Activated T-cell treated with anti-CD3 and anti-CD28 coated beads, Interleukin-2, amount 50 U/mL, for 4 hours (primary cell): ENCODE data around the gene PLEKHG1. TPM values are rescaled to one million over a fixed set of nuclear protein-coding genes. Genes with fewer than 3 reads are reported as not detected.

Experiments used
- ATAC-seq, 2 donors: fragments of 200-7000 bp; cut with Tn5 transposase; one replicate each; pipeline ENCODE4 v1.10.0; 2021
- DNase-seq: peaks from one replicate; pipeline ENCODE4 v3.0.0-alpha.2; 2020
- H3K27me3 Mint-ChIP-seq: one replicate; pipeline ENCODE4 v1.8.0; 2021; ENCODE audit warnings: low read depth, mixed read lengths
- H3K36me3 Mint-ChIP-seq: one replicate; pipeline ENCODE4 v1.8.0; 2022; ENCODE audit warnings: mixed read lengths; ENCODE audit not compliant: insufficient read depth
- H3K4me1 Mint-ChIP-seq: one replicate; pipeline ENCODE4 v1.8.0; 2021; ENCODE audit warnings: low read depth, mixed read lengths
- H3K4me3 Mint-ChIP-seq: one replicate; pipeline ENCODE4 v1.8.0; 2021; ENCODE audit warnings: mild to moderate bottlenecking, moderate library complexity, mixed read lengths
- H3K9me3 Mint-ChIP-seq: one replicate; pipeline ENCODE4 v1.8.0; 2021; ENCODE audit warnings: mixed read lengths
- total RNA-seq, 3 donors: library from RNA; stranded (reverse); gene quantifications; one replicate each; pipeline ENCODE4 v1.2.1, GENCODE V29; 2021

PLEKHG1 gene
- total RNA-seq, 3 donors from 2014 or later, result 1.5 to 8.0 (median 3.3) TPM

DNA sequence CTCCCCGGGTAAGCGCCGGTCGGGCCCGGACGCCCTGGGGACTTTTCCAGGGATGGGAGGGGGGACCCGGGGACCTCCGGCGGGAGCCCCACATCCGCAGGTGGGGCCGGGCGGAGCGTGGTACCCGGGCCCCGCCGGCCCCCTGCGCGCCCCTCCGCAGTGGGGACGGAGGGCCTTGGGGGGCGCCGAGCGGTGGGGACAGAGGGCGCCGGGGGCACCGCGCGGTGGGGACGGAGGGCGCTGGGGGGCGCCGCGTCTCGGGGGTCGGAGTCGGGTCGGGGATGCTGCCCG lies 270 bp downstream of the PLEKHG1 start:
- peaks cover 23% of the 10 kb centered on the region for H3K4me1 Mint-ChIP-seq
- peaks cover 39% of the 10 kb centered on the region for H3K27me3 Mint-ChIP-seq

DNA sequence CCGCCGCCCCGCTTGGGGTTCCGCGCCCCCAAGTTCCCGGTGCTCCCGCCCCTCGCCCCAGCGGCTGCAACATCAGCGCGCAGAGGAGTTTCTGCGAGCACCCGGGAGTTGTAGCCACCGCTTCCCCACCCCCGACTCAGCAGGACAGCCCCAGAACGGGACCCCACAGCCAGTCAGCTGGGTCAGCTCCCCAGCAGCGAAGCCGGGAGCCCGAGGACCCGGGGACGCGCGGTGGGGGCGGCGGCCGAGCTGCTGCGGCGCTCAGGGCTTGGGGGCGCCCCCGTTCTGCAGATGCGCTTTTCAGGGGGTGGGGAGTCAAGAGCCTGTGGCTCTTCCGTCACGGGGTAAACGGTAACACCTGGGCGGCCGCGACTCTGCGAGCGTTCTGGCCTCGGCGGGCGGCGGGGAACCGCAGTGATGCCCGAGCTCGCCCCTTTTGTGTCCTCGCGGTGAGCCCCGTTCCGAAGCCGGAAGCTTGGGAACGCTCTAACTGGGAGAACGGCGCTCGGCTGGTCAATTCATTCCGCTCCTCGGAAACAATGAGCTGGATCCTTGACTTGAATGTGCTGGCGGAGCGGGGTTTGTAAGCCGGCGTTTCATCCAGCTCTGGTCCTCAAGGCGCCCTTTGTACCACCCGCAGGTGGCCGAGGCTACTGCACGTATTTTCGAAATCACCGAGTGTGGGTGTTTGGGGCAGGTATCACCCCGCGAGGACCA lies 774 bp downstream of the PLEKHG1 start:
- H3K27me3 Mint-ChIP-seq, result peaks cover 39% of the 10 kb centered on the region
- H3K4me3 Mint-ChIP-seq, result peak overlapping the region; percentile 90

More for the DNA sequence above, 270 bp downstream of the PLEKHG1 start:
- no peaks in the 10 kb centered on the region for H3K9me3 Mint-ChIP-seq
- ATAC-seq, result no peak
- no peak for DNase-seq
- no peak overlapping the region for H3K4me3 Mint-ChIP-seq
- no peaks in the 10 kb centered on the region for H3K36me3 Mint-ChIP-seq

DNA sequence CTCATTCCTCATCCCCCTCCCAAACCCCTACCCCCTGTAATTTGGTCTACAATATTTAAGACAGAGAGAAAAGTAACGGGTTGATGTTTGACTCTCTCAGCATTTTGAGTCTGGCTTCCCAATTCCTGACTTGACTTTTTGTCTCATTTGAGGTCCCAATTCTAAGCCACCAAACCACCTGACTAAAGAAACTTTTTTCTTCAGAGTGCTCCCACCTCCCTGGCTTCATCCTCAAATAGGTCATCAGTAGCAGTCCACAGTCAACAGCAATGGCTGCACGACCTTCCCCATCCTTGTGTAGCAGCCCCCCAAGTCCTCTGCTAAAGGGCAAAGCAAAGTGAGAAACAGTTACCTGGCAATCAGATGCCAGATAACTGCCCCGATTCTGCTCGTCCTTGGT lies 1.8 kb downstream of the PLEKHG1 start:
- ATAC-seq, result no peak
- H3K9me3 Mint-ChIP-seq, result no peaks in the 10 kb centered on the region
- peaks cover 23% of the 10 kb centered on the region for H3K4me1 Mint-ChIP-seq
- H3K4me3 Mint-ChIP-seq, result peak overlapping the region; percentile 5
- H3K27me3 Mint-ChIP-seq, result peaks cover 39% of the 10 kb centered on the region
- DNase-seq, result no peak
- no peaks in the 10 kb centered on the region for H3K36me3 Mint-ChIP-seq

More for the DNA sequence above, 774 bp downstream of the PLEKHG1 start:
- Mint-ChIP-seq H3K36me3 (no peaks in the 10 kb centered on the region), H3K4me1 (peaks cover 23% of the 10 kb centered on the region), H3K9me3 (no peaks in the 10 kb centered on the region)
- ATAC-seq, result peak; percentile 68 to 75
- DNase-seq, result peak; percentile 37

DNA sequence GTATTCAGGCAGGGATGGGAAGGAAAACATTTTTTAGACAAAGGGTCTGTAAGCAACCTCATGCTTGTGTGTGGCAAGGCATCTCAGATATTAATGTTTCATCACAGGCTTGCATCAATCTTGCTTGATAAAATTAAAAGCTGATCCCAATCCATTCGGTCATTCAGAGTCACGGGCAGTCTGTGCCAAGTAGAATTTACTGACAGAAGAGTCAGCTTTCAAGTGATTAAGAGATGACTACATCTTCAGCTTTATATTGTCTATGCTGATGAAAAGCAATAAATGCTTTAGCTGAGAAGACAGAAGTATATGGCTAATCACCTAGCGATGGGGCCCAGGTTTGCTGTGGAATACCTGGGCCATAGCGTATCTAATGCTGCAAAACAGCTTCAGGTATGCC lies 3.5 kb downstream of the PLEKHG1 start:
- H3K4me3 Mint-ChIP-seq, result no peak overlapping the region
- ATAC-seq (no peak), DNase-seq (no peak)
- peaks cover 39% of the 10 kb centered on the region for H3K27me3 Mint-ChIP-seq
- H3K9me3 Mint-ChIP-seq, result no peaks in the 10 kb centered on the region
- peaks cover 26% of the 10 kb centered on the region for H3K4me1 Mint-ChIP-seq
- no peaks in the 10 kb centered on the region for H3K36me3 Mint-ChIP-seq

DNA sequence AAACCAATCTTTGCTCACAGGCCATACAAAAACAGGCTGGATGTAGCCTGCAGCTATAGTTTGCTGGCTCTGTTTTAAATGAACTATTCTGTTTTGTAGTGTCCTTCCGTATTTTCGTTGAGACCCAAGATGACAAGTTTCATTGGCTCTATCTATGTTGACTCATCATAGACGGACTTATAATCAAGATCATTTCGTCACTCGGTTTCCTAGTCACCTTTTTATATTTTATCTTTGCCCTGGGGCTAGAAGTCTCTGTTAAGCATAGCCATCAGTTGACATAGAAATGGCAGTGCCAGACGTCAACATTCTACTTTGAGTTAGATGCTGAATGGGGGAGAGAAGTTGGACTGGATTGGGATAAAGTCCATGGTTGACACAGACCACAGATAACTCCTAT lies 4.8 kb downstream of the PLEKHG1 start:
- no peak overlapping the region for H3K4me3 Mint-ChIP-seq
- ATAC-seq, result no peak
- no peaks in the 10 kb centered on the region for H3K9me3 Mint-ChIP-seq
- peaks cover 17% of the 10 kb centered on the region for H3K4me1 Mint-ChIP-seq
- H3K27me3 Mint-ChIP-seq, result peaks cover 30% of the 10 kb centered on the region
- no peak for DNase-seq
- no peaks in the 10 kb centered on the region for H3K36me3 Mint-ChIP-seq

DNA sequence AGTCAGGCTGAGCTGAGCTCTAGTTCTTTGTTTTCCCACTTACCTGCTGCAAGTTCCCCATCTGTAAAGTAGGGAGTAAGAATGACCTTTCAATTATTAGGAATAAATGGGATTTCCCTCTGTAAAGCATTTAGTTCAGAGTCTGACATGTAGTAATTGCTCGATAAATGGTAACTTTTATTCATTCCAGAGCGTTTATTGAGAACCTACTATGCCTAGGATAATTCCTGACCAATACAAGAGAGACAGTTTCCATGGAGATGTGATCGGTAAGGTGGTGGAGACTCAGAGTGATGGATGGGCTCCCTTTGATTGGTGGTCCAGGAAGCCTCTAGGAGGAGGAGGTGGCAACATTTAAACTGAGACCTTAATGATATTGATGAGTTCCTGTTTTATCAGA lies 5.6 kb downstream of the PLEKHG1 start:
- Mint-ChIP-seq H3K4me3 (no peak overlapping the region), H3K4me1 (peaks cover 15% of the 10 kb centered on the region), H3K9me3 (no peaks in the 10 kb centered on the region), H3K27me3 (peaks cover 29% of the 10 kb centered on the region), H3K36me3 (no peaks in the 10 kb centered on the region)
- ATAC-seq (no peak), DNase-seq (no peak)

DNA sequence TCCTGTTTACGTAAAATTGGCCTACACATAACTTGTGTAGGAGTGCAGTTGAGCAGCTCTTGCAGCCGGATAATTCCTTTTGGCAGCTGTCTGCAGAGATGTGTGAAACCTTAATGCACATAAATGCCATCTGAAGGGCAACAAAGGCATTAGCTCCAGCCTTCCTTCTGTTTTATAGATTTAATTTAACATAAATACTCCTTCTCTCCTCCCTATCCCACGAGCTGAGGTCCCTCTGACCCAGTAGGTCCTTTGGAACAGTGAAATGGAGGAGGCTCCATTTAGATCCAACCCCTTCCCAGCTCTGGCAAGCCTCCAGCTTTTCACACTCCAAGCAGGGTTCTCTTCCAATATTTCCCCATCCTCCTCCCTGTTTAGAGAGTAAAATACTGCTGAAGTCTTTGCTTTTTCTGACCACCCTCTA lies 6.5 kb downstream of the PLEKHG1 start:
- no peaks in the 10 kb centered on the region for H3K9me3 Mint-ChIP-seq
- DNase-seq, result no peak
- H3K4me3 Mint-ChIP-seq, result no peak overlapping the region
- H3K27me3 Mint-ChIP-seq, result peaks cover 22% of the 10 kb centered on the region
- no peaks in the 10 kb centered on the region for H3K36me3 Mint-ChIP-seq
- peaks cover 8% of the 10 kb centered on the region for H3K4me1 Mint-ChIP-seq
- ATAC-seq, result no peak

DNA sequence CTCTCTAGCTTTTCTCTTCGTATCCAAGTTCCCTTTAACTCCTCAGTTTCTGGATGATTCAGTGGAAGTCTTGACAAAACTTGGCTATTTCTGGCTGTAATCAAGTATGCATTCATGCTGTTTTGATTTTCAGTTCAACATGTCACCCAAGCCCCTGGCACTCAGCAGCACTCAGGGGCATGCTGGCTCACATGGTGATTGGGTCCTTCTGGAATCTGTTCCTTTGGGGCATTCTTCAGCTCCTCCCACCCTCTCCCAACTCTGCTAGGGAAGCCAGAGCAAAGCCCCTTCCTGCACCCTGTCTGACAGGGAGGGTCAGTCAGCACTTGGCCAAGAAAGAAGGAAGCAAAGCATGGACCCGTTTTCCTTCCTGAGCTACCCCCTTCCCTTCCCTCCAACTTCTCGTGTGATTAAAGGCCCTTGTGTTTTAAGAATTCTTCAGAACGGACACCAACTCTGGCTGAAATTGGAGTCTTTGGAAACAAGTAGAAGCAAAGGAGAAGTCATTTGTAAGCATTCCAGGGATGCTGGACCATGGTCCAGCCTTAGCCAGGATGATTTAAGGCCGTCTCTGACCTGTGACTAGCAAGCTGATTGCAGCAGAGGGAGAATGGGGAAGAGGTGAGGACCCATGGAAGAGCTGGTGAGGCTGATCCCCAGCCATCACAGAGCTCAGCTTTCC lies 7.1 kb downstream of the PLEKHG1 start:
- Mint-ChIP-seq H3K27me3 (peaks cover 18% of the 10 kb centered on the region), H3K4me1 (peaks cover 5% of the 10 kb centered on the region), H3K4me3 (no peak overlapping the region), H3K36me3 (no peaks in the 10 kb centered on the region), H3K9me3 (no peaks in the 10 kb centered on the region)
- no peak for ATAC-seq
- no peak for DNase-seq

DNA sequence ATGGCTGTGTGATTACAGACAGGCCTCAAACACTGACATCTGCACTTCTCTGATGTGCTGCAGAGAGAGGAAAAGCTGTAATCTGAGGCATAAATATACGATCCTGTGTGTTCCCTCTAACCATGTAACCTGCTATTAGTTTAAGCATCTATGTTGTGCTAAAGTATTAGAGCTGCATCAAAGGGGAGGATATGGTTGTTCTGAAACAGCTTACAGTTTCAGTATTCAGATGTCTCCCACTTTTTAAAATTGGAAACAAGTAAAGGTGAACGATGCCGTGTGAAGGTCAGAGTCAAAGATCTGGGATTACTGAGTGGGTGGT lies 7.6 kb downstream of the PLEKHG1 start:
- H3K4me3 Mint-ChIP-seq, result no peak overlapping the region
- H3K9me3 Mint-ChIP-seq, result no peaks in the 10 kb centered on the region
- H3K36me3 Mint-ChIP-seq, result no peaks in the 10 kb centered on the region
- no peak for DNase-seq
- H3K4me1 Mint-ChIP-seq, result peaks cover 3% of the 10 kb centered on the region
- H3K27me3 Mint-ChIP-seq, result peaks cover 15% of the 10 kb centered on the region
- ATAC-seq, result no peak

DNA sequence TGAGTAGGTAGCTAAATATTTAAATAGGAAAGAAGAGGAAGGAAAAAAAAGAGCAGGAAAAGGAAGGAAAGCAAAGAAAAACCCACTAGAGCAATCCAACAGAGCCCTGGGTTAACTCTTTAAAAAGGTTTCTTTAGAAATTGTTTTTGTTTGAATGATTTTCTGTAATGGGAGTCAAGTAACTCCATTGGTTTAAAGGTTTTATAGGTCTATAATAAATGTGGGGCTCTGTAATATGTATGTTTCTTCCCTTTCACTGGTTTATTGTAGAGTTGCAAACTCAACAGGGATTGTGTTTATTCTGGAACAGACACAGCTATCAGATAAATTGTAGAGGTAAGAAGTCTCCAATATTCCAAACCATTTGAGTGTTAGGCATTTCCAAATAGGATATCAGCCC lies 10.9 kb downstream of the PLEKHG1 start:
- DNase-seq (no peak), ATAC-seq (no peak)
- Mint-ChIP-seq H3K4me3 (no peak overlapping the region), H3K27me3 (peaks cover 13% of the 10 kb centered on the region), H3K36me3 (no peaks in the 10 kb centered on the region), H3K9me3 (no peaks in the 10 kb centered on the region), H3K4me1 (peaks cover 3% of the 10 kb centered on the region)

DNA sequence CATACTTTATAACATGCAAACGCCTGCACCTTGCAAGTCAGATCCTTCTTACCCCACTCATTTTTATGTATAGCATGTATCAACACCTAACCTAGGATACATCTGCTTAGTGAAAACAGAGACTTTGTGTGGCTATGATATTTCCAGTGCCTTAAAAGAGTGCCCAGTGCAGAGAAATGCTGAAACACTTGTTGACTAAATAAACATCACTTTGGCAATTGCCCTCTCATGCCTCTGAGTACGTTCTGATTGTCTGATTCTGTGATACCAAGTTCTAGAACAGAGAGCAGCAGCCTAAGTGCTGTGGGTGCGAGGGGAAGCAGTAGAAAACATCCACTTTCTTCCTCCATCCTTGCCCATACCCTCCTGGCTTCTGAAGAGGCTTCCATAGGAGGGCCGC lies 13.6 kb downstream of the PLEKHG1 start:
- Mint-ChIP-seq H3K27me3 (peaks cover 7% of the 10 kb centered on the region), H3K36me3 (no peaks in the 10 kb centered on the region), H3K4me1 (peaks cover 5% of the 10 kb centered on the region), H3K9me3 (no peaks in the 10 kb centered on the region), H3K4me3 (no peak overlapping the region)
- no peak for DNase-seq
- no peak for ATAC-seq

DNA sequence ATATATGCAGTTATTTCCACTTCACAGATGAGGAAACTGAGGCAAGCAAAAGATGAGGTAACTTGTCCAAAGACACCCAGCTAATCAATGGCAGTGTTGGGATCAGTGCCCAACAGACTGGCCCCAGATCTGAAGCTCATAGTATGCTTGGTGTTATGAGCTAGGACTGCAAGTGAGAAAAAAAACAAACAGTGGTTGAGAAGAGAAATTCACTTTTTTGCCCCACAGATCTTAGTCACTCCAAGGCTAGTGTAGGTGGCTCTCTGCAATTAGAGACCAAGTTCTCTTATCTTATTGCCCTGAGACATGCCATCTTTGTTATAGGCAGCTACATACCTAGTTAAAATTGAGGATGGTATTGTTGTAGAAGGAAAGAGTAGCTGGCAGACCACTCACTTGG lies 16.3 kb downstream of the PLEKHG1 start:
- Mint-ChIP-seq H3K4me1 (peaks cover 10% of the 10 kb centered on the region), H3K27me3 (peaks cover 6% of the 10 kb centered on the region), H3K9me3 (no peaks in the 10 kb centered on the region), H3K36me3 (no peaks in the 10 kb centered on the region), H3K4me3 (no peak overlapping the region)
- ATAC-seq, result no peak
- no peak for DNase-seq

DNA sequence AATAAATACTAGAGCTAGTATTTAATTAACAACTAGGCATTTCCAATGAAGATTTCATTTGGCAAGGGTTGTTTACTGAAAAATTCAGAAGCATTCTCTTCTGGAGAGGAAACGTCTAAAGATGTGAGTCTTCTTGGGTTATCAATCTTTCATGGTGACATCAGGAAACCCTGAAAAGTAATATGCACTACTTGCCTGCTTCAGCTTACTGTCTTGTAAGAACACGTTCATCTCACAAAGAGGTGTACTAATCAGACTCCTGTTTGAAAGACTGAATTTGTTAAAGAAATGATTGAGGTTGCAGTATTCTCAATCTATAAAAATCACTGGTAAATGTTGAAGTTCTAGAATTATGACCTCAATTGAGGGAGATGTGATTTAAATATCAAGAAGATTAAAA lies 16.9 kb downstream of the PLEKHG1 start:
- H3K4me3 Mint-ChIP-seq, result no peak overlapping the region
- peaks cover 6% of the 10 kb centered on the region for H3K27me3 Mint-ChIP-seq
- DNase-seq, result no peak
- no peak for ATAC-seq
- peaks cover 10% of the 10 kb centered on the region for H3K4me1 Mint-ChIP-seq
- no peaks in the 10 kb centered on the region for H3K9me3 Mint-ChIP-seq
- no peaks in the 10 kb centered on the region for H3K36me3 Mint-ChIP-seq

DNA sequence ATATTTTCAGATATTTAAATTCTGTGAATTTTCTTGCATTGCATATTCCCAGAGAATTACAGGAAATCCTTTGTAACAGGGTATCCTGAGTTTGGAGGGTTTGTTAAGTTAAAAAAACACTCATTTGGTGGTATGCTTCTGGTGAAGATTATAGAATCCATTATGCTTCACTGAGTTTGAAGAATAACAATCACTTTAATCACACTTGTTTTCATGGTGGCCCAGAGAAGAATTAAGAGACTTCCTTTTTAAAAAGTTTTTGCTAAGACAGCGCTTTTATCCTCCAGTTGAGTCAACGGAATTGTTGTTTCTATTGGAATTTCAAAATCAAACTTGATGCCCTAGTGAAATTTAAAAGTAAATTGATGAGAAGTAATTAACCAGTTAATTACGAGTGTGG lies 17.4 kb downstream of the PLEKHG1 start:
- DNase-seq, result no peak
- peaks cover 10% of the 10 kb centered on the region for H3K4me1 Mint-ChIP-seq
- no peak overlapping the region for H3K4me3 Mint-ChIP-seq
- H3K9me3 Mint-ChIP-seq, result no peaks in the 10 kb centered on the region
- ATAC-seq, result no peak
- no peaks in the 10 kb centered on the region for H3K36me3 Mint-ChIP-seq
- H3K27me3 Mint-ChIP-seq, result peaks cover 4% of the 10 kb centered on the region
